ENCODE measurements around the gene DNAH7.
"Not testable (repeated sequence)": the region's sequence is repeated elsewhere in the genome, so short reads cannot be mapped to it uniquely, and the experiment has no call there.

The DNAH7 gene

GRCh38 chr2:195706161-195706900 is 362.3 kb downstream of the DNAH7 start:
- no peak for DNase-seq

GRCh38 chr2:195700480-195700879 is 368.2 kb downstream of the DNAH7 start:
- DNase-seq = no peak

GRCh38 chr2:195697681-195698220 is 370.9 kb downstream of the DNAH7 start:
- no peak for DNase-seq

GRCh38 chr2:195696012-195696411 is 372.6 kb downstream of the DNAH7 start:
- no peak for DNase-seq

GRCh38 chr2:195695002-195695631 is 373.5 kb downstream of the DNAH7 start:
- DNase-seq = no peak

- DNase-seq = no peak
Measured at GRCh38 chr2:195694553-195694952, 374.1 kb downstream of the DNAH7 start.

GRCh38 chr2:195692531-195692930 is 376.1 kb downstream of the DNAH7 start:
- DNase-seq = not testable (repeated sequence)

Measured in CD4-positive, alpha-beta T cell treated with Interleukin-4 for 1 hour (primary cell).